HT1080 (cell line): ENCODE data around the gene DEFB123. TPM values are rescaled to one million over a fixed set of nuclear protein-coding genes. Genes with fewer than 3 reads are reported as not detected.
A peak's percentile ranks its signal among the peaks of the same experiment; 100 is the strongest.
"Not testable (repeated sequence)": the region's sequence is repeated elsewhere in the genome, so short reads cannot be mapped to it uniquely, and the experiment has no call there.

ENCODE experiments used
- DNase-seq: peaks from one replicate; pipeline ENCODE4 v3.0.0-alpha.2; 2015; ENCODE audit warnings: low read depth
- polyA plus RNA-seq, 2 experiments: library from polyadenylated mRNA; depleted of rRNA; stranded (reverse); fragments of >200 nt; gene quantifications; 2 replicates each; pipeline ENCODE4 v1.2.3, GENCODE V29; 2015
- total RNA-seq: library from RNA; depleted of rRNA; stranded (reverse); fragments of >200 nt; shearing (Covaris generic); gene quantifications from 2 replicates; pipeline ENCODE4 v1.2.3, GENCODE V29; 2014; rRNA removed

Gene DEFB123, protein sequence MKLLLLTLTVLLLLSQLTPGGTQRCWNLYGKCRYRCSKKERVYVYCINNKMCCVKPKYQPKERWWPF
- total RNA-seq = not detected in 2 replicates
- polyA plus RNA-seq (2015; cell fraction: cytosol; rRNA removed) = not detected in 2 replicates
- polyA plus RNA-seq (2015; cell fraction: nucleus; rRNA removed) = not detected in 2 replicates

- peak; percentile 6 for DNase-seq
Observed at GRCh38 chr20:31440012-31440659, at the start of gene DEFB123. Gene DEFB123 (plus strand): TSS chr20:31440632. CDS start chr20:31440699, 67 bp downstream.

GRCh38 chr20:31392836-31393235, 47.6 kb upstream of the DEFB123 start:
- DNase-seq = no peak

GRCh38 chr20:31394900-31395299, 45.5 kb upstream of the DEFB123 start:
- DNase-seq = no peak

DNA sequence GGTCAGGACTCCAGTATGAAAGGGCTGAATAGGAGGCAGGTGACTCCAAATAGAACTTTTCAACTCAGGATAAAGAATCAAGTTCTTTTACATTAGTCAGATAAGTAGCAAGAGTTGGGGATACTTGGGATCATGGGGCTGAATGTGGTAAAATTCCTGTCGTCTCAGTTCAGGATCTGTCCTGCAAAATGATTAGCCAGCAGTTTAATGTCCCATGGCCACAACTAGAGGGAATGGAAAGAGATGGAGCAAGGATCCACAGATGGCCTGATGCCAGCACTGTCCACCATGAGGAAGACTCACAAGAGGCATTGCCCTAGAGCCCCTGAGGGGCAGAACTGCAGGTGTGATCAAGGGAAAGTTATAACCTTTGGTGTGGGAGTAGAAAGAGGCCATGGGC, 36.5 kb upstream of the DEFB123 start:
- no peak for DNase-seq

- no peak for DNase-seq
Observed at GRCh38 chr20:31406115-31406514, 34.3 kb upstream of the DEFB123 start, which contains the start of gene DEFB121. Gene DEFB121 (minus strand): TSS chr20:31406215. CDS start chr20:31406152, 63 bp downstream.

DNA sequence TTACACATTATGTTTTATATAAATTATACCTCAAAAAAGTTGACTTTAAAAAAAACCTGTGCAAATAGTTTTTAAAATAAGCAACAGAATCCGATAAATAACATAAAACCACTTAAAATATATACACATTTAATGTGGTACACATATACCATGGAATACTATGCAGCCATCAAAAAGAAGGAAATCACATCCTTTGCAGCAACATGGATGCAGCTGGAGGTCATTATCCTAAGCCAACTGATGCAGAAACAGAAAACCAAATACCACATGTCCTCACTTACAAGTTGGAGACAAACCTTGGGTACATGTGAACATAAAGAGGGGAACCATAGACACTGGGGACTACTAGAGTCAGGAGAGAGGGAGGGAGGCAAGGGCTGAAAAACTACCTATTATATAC, 30.4 kb upstream of the DEFB123 start:
- no peak for DNase-seq

DNA sequence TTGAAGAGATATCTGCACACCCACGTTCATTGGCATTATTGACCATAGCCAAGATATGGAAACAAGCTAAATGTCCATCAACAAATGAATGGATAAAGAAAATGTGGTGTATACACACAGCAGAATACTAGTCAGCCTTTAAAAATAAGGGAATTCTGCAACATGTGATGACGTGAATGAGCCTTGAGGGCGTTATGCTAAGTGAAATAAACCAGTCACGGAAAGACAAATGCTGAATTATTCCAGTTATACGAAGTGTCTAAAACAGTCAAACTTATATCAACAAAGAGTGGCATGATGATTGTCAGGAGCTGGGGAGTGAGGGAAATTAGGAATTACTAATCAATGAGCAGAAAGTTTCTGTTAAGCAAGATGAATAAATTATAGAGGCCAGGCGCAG, 26.1 kb upstream of the DEFB123 start:
- no peak for DNase-seq

DNA sequence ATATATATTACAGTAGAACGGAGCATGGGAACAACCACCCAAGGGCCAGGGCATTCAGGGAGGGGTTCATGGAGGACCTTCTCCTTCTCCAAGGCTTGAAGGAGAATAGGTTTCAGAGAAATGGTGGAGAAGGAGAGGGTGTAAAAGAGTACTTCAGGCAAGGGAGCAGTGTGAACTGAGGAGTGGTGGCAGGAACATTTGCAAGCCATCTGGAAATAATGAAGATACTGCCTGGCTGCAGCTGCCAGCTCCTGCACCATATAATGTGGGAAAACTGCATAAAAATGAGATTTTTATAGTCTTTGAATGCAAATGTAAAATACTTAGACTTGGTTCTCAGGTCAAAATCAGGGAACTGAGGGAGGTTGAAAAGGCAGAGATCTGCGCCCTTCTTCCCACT, 24.8 kb upstream of the DEFB123 start:
- DNase-seq = no peak

GRCh38 chr20:31418307-31418706, 22.1 kb upstream of the DEFB123 start:
- no peak for DNase-seq

DNA sequence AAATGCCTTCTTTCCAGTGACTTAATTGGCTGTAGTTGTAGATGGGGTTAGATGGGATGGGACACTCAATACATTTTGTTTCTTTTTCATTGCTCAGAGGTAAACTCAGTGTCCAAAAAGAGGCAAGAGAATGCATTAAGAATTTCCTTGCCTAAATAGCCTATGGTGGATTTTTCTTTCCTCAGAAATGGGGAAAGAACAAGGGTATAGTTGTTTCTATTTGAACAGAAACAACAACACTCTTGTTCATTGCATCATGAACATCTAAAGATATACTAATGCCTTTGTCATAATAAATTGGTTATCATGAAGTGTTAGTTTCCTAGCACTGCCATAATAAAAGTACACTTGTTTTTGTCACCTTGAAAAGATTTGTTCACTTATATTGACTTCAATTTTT, 14.6 kb upstream of the DEFB123 start:
- DNase-seq = no peak

- DNase-seq = not testable (repeated sequence)
Observed at GRCh38 chr20:31426891-31427551, 13.4 kb upstream of the DEFB123 start.

DNA sequence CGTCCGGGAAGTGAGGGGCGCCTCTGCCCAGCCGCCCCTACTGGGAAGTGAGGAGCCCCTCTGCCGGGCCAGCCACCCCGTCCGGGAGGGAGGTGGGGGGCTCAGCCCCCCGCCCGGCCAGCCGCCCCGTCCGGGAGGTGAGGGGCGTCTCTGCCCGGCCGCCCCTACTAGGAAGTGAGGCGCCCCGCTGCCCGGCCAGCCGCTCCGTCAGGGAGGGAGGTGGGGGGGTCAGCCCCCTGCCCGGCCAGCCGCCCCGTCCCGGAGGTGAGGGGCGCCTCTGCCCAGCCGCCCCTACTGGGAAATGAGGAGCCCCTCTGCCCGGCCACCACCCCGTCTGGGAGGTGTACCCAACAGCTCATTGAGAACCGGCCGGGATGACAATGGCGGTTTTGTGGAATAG, 12.9 kb upstream of the DEFB123 start:
- not testable (repeated sequence) for DNase-seq

- no peak for DNase-seq
Observed at GRCh38 chr20:31430568-31431115, 9.8 kb upstream of the DEFB123 start.

- no peak for DNase-seq
Observed at GRCh38 chr20:31446084-31446819, 5.8 kb downstream of the DEFB123 start.

- DNase-seq = no peak
Observed at GRCh38 chr20:31449511-31450414, 9.3 kb downstream of the DEFB123 start.

- no peak for DNase-seq
Observed at GRCh38 chr20:31452575-31452974, 12.1 kb downstream of the DEFB123 start.

GRCh38 chr20:31454361-31454760, 13.9 kb downstream of the DEFB123 start:
- DNase-seq = no peak

DNA sequence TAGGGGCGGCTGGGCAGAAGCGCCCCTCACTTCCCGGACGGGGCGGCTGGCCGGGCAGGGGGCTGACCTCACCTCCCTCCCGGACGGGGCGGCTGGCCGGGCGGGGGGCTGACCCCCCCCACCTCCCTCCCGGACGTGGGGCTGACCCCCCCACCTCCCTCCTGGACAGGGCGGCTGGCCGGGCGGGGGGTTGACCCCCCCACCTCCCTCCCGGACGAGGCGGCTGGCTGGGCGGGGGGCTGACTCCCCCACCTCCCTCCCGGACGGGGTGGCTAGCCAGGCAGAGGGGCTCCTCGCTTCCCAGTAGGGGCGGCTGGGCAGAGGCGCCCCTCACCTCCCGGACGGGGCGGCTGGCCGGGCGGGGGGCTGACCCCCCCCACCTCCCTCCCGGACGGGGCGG, 30.5 kb downstream of the DEFB123 start:
- not testable (repeated sequence) for DNase-seq

DNA sequence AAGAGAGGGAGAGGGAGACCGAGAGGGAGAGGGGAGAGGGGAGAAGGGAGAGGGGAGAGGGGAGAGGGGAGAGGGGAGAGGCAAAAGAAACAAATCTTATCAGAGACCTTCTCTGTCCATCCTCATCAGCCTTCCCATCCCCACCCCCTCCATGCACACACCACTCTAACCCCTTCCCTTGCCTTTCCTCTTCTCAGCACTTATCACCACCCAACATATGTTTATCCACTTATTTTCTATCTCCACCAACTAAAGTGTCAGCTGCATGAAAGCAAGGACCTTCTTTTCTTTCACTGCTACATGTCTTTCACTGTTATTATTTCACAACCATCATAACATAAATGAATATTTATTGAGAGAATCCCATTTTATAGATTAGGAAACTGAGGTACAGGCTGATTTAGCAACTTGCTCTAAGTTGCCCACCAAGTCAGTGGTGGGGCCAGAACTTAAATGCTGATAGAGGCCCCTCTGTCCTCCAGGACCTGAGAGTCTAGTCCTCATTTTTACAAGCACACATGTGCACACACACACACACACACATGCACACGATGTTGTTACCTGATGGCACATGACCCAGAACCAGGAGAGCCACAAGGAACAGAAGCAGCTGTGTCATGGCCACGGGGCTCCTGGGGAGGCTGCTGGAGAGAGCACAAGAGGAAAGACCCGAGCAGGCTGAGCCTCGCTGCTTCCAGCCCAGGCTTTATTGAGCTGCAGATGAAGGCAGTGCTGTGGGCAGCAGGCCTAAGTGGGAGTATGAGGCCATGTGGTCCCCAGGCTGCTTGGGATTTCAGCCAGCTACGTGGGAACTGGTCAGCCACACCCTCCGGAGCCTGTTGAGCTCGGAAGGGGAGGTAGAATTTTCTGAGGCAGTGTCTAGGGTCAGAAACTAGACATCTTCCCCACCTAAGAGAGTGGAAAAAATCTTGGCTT, 32.2 kb downstream of the DEFB123 start:
- no peak for DNase-seq
